Caco-2 (cell line): Measurements from ENCODE around the gene PRR36. TPM values are rescaled to one million over a fixed set of nuclear protein-coding genes. Genes with fewer than 3 reads are reported as not detected.

ENCODE experiments used
- BruUV-seq: library from RNA; stranded (reverse); fragments of 400-500 nt; replicated peaks from 2 replicates; lab custom pipeline; 2021; lab: Mats Ljungman, UMichigan
- CTCF ChIA-PET: fragments of 300-600 bp; sonication (Branson Sonifier 250); formaldehyde crosslinking; loops from one replicate; lab custom pipeline; 2022; ENCODE audit warnings: antibody characterized with exemption; lab: Charles Lee
- POLR2A ChIA-PET: fragments of 300-600 bp; sonication (Branson Sonifier 250); formaldehyde crosslinking; loops from one replicate; lab custom pipeline; 2022; ENCODE audit warnings: antibody characterized with exemption; lab: Charles Lee
- DNase-seq, 2 experiments: peaks; one replicate each; pipeline versions ENCODE4 v3.0.0 to v3.0.0-alpha.2; 2020 to 2022
- H3K27me3 ChIP-seq: replicated peaks from 2 replicates; pipeline ENCODE4 v1.6.0; 2011; ENCODE audit warnings: low read length; ENCODE audit not compliant: control insufficient read depth, insufficient read depth
- H3K36me3 ChIP-seq: 2 replicates; pipeline ENCODE4 v1.5.1; 2011; ENCODE audit warnings: low read length; ENCODE audit not compliant: control insufficient read depth, insufficient read depth
- H3K4me1 ChIP-seq: fragments of 250-450 bp; sonication (Bioruptor Pico); 2 replicates; pipeline ENCODE4 v1.5.1; 2020; ENCODE audit warnings: mild to moderate bottlenecking
- H3K4me3 ChIP-seq: 2 replicates; pipeline ENCODE4 v1.5.1; 2011; ENCODE audit warnings: low read depth, mild to moderate bottlenecking, control low read depth, low read length
- H3K9me3 ChIP-seq: fragments of 250-450 bp; sonication (Bioruptor Pico); 2 replicates; pipeline ENCODE4 v1.5.1; 2020; ENCODE audit warnings: mild to moderate bottlenecking, moderate library complexity
- H3K27ac Mint-ChIP-seq: one replicate; pipeline ENCODE4 v1.8.0; 2022; ENCODE audit warnings: mixed read lengths; ENCODE audit not compliant: unreplicated experiment
- H3K27me3 Mint-ChIP-seq: one replicate; pipeline ENCODE4 v1.8.0; 2022; ENCODE audit warnings: mixed read lengths; ENCODE audit not compliant: insufficient read depth, unreplicated experiment
- H3K36me3 Mint-ChIP-seq: one replicate; pipeline ENCODE4 v1.8.0; 2022; ENCODE audit warnings: mild to moderate bottlenecking, mixed read lengths; ENCODE audit not compliant: insufficient read depth, unreplicated experiment
- H3K4me1 Mint-ChIP-seq: one replicate; pipeline ENCODE4 v1.8.0; 2022; ENCODE audit warnings: low read depth, mixed read lengths; ENCODE audit not compliant: unreplicated experiment
- H3K4me3 Mint-ChIP-seq: one replicate; pipeline ENCODE4 v1.8.0; 2022; ENCODE audit warnings: mild to moderate bottlenecking, moderate library complexity, mixed read lengths; ENCODE audit not compliant: unreplicated experiment
- H3K9me3 Mint-ChIP-seq: one replicate; pipeline ENCODE4 v1.8.0; 2022; ENCODE audit warnings: mixed read lengths; ENCODE audit not compliant: unreplicated experiment
- CTCF ChIP-seq, 2 experiments: fragments of 200-600 bp in 1 of 2; IDR thresholded peaks; 1 replicate in 1 of 2; 2 replicates in 1 of 2; pipeline versions ENCODE4 v1.5.1 to v1.8.0; 2011 to 2022; ENCODE audit warnings: antibody characterized with exemption in 1 of 2, control low read depth in 1 of 2, inconsistent platforms in 1 of 2, low read depth in 1 of 2, low read length in 1 of 2, mild to moderate bottlenecking in 1 of 2, moderate library complexity in 1 of 2; ENCODE audit not compliant: insufficient read depth in 1 of 2, severe bottlenecking in 1 of 2, unreplicated experiment in 1 of 2
- intact Hi-C: fragments of 100-400 bp; cut with micrococcal nuclease; formaldehyde crosslinking; loops from one replicate; pipeline ENCODE4 v1.10.0; 2022; ENCODE audit not compliant: unreplicated experiment
- total RNA-seq: library from RNA; stranded (reverse); gene quantifications from 2 replicates; pipeline ENCODE4 v1.2.3, GENCODE V29; 2022

Gene PRR36
- total RNA-seq, 1 experiment from 2014 or later = 3.7 TPM

GRCh38 chr19:7911508-7912143, 37.4 kb upstream of the PRR36 start:
- H3K4me3 ChIP-seq = no peak overlapping the region
- no peak for TF ChIP-seq CTCF (IDR thresholded peaks at IDR 0.05; ENCODE audit: insufficient read depth in 1 of 2, low read depth in 1 of 2, low read length in 1 of 2, severe bottlenecking in 1 of 2, unreplicated experiment in 1 of 2)
- no TSS peak for BruUV-seq
- POLR2A ChIA-PET = no interaction called here
- Mint-ChIP-seq H3K4me3 (no peak overlapping the region), H3K36me3 (peaks cover 44% of the 10 kb centered on the region), H3K27ac (no peak overlapping the region), H3K4me1 (no peaks in the 10 kb centered on the region), H3K27me3 (no peaks in the 10 kb centered on the region), H3K9me3 (no peaks in the 10 kb centered on the region)
- no peaks in the 10 kb centered on the region for H3K36me3 ChIP-seq
- CTCF ChIA-PET = interaction anchor here (0.5 to 0.8 kb wide), 3 partner anchors 8 to 59 kb away, joined by 3 to 12 read pairs (median 3); partner anchors contain the start of gene SNAPC2
- DNase-seq = no peak
- no peaks in the 10 kb centered on the region for H3K9me3 ChIP-seq
- intact Hi-C loops = no loop called here
- no peaks in the 10 kb centered on the region for H3K27me3 ChIP-seq
- H3K4me1 ChIP-seq = no peaks in the 10 kb centered on the region; the same call in 1 of the 2 replicates

- H3K27me3 Mint-ChIP-seq = no peaks in the 10 kb centered on the region
- no peak for TF ChIP-seq CTCF (IDR thresholded peaks at IDR 0.05; ENCODE audit: insufficient read depth in 1 of 2, low read depth in 1 of 2, low read length in 1 of 2, severe bottlenecking in 1 of 2, unreplicated experiment in 1 of 2)
Measured at GRCh38 chr19:7910321-7911161, 36.4 kb upstream of the PRR36 start.

DNA sequence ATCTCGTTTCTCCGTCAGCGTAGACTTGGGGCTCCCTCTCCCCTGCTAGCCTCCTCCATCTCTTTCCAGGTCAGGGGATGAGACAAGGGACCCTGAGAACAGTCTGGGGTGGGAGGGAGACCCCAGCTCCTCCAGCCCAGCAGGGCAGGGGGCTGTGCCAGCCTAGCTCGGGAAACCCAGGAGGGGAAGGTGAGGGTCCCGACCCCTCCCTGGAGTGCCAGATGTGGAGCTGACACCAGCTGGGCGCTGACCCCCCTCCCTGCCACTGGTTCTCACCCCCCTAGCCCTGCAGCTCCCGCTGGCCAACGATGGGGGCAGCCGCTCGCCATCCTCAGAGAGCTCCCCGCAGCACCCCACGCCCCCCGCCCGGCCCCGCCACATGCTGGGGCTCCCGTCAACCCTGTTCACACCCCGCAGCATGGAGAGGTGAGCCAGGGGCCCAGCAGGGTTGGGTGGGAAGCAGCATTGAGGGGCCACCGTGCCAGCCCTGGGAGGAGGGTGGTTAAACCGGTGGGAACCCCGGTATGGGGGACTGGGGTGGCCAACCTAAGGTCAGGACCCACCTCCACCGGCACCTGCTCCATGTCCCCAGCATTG, 35.4 kb upstream of the PRR36 start:
- CTCF ChIA-PET = interaction anchor here (1.3 kb wide), 1 partner anchor 11 kb away, joined by 4 read pairs; the partner anchor contains the start of gene SNAPC2
- intact Hi-C loops = no loop called here
- H3K4me1 ChIP-seq = peaks cover 7% of the 10 kb centered on the region; the same call in 1 of the 2 replicates

More at GRCh38 chr19:7910321-7911161, 36.4 kb upstream of the PRR36 start:
- H3K27ac Mint-ChIP-seq = no peak overlapping the region
- no TSS peak for BruUV-seq
- peaks cover 39% of the 10 kb centered on the region for H3K36me3 Mint-ChIP-seq
- POLR2A ChIA-PET = no interaction called here
- Histone ChIP-seq H3K4me1 (no peaks in the 10 kb centered on the region; the same call in 1 of the 2 replicates), H3K4me3 (no peak overlapping the region), H3K9me3 (no peaks in the 10 kb centered on the region), H3K36me3 (no peaks in the 10 kb centered on the region), H3K27me3 (no peaks in the 10 kb centered on the region)
- H3K4me3 Mint-ChIP-seq = no peak overlapping the region
- no peaks in the 10 kb centered on the region for H3K9me3 Mint-ChIP-seq
- intact Hi-C loops = no loop called here
- CTCF ChIA-PET = no interaction called here
- DNase-seq = no peak
- H3K4me1 Mint-ChIP-seq = no peaks in the 10 kb centered on the region

More for the DNA sequence above, 35.4 kb upstream of the PRR36 start:
- Mint-ChIP-seq H3K4me1 (peaks cover 6% of the 10 kb centered on the region), H3K36me3 (peaks cover 40% of the 10 kb centered on the region), H3K27ac (no peak overlapping the region), H3K9me3 (no peaks in the 10 kb centered on the region), H3K4me3 (no peak overlapping the region), H3K27me3 (no peaks in the 10 kb centered on the region)
- BruUV-seq = no TSS peak
- peaks cover 1% of the 10 kb centered on the region; the same call in 1 of the 2 replicates for H3K36me3 ChIP-seq
- H3K9me3 ChIP-seq = no peaks in the 10 kb centered on the region
- H3K4me3 ChIP-seq = no peak overlapping the region
- H3K27me3 ChIP-seq = no peaks in the 10 kb centered on the region
- POLR2A ChIA-PET = no interaction called here
- no peak for DNase-seq
- TF ChIP-seq CTCF (IDR thresholded peaks at IDR 0.05; ENCODE audit: insufficient read depth in 1 of 2, low read depth in 1 of 2, low read length in 1 of 2, severe bottlenecking in 1 of 2, unreplicated experiment in 1 of 2) = no peak
